ENCODE data around the gene TBC1D7.

DNA sequence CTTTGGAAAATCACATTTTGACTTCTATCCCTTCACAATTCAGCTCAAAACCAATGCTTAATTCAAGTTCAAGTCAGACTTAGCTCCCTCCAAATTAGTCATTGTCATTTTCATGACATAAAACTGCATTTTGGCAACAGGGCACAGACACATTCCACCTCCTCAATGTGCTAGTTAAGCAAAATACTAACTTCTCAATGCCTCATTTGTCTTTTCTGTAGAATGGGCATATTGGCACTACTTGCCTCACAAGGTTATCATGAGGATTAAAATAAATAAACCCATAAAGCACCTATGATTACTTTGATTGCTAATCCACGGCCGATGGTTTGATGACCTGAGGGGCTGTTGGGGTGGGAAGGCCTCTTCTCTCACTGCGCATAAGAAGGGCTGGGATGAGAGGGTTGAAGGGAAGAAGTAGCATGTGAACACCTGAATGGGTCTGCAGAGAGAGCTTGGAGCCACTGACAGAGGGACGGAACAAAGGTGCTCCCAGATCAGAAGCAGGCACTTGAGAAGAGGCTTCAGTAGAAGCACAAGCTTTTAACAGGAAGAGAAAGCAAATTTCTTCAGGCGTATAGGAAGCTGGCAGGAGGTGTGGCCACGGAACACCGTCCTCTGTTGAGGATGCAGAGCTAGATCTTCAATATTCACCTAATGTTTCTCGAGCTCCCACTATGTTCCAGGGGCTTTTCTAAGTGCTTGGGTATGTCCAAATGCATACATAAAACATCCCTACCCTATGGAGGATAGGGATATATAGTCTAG lies 11.7 kb upstream of the TBC1D7 start:
- TF ChIP-seq, protein P1, sequence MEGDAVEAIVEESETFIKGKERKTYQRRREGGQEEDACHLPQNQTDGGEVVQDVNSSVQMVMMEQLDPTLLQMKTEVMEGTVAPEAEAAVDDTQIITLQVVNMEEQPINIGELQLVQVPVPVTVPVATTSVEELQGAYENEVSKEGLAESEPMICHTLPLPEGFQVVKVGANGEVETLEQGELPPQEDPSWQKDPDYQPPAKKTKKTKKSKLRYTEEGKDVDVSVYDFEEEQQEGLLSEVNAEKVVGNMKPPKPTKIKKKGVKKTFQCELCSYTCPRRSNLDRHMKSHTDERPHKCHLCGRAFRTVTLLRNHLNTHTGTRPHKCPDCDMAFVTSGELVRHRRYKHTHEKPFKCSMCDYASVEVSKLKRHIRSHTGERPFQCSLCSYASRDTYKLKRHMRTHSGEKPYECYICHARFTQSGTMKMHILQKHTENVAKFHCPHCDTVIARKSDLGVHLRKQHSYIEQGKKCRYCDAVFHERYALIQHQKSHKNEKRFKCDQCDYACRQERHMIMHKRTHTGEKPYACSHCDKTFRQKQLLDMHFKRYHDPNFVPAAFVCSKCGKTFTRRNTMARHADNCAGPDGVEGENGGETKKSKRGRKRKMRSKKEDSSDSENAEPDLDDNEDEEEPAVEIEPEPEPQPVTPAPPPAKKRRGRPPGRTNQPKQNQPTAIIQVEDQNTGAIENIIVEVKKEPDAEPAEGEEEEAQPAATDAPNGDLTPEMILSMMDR (IDR thresholded peaks at IDR 0.05), result no peak
- TF ChIP-seq POLR2A (IDR thresholded peaks at IDR 0.05), result no peak

Data from uterus (tissue), 2 donors.